GM23248 (cell line): ENCODE results near the gene LRRN2. TPM values are rescaled to one million over a fixed set of nuclear protein-coding genes. Genes with fewer than 3 reads are reported as not detected.

Experiments
- DNase-seq: peaks from one replicate; pipeline ENCODE4 v3.0.0-alpha.2; 2015
- H2AFZ ChIP-seq: fragments of 200-600 bp; sonication (generic); 2 replicates; pipeline ENCODE4 v1.6.1; 2016; ENCODE audit warnings: antibody characterized with exemption
- H3F3A ChIP-seq: fragments of 200-600 bp; sonication (generic); 2 replicates; pipeline ENCODE4 v1.6.1; 2016; ENCODE audit warnings: mild to moderate bottlenecking, antibody characterized with exemption, mixed run types; ENCODE audit not compliant: insufficient read depth
- H3K27ac ChIP-seq: fragments of 200-600 bp; sonication (generic); 2 replicates; pipeline ENCODE4 v1.5.1; 2016; ENCODE audit warnings: mild to moderate bottlenecking
- H3K27me3 ChIP-seq: fragments of 200-600 bp; sonication (generic); replicated peaks from 2 replicates; pipeline ENCODE4 v1.6.1; 2016; ENCODE audit warnings: mild to moderate bottlenecking; ENCODE audit not compliant: insufficient read depth
- H3K36me3 ChIP-seq: fragments of 200-600 bp; sonication (generic); 2 replicates; pipeline ENCODE4 v1.6.1; 2016; ENCODE audit warnings: low read depth, mild to moderate bottlenecking
- H3K4me1 ChIP-seq: fragments of 200-600 bp; sonication (generic); 2 replicates; pipeline ENCODE4 v1.6.1; 2016; ENCODE audit warnings: mild to moderate bottlenecking; ENCODE audit not compliant: insufficient read depth
- H3K4me2 ChIP-seq: fragments of 200-600 bp; sonication (generic); one replicate; pipeline ENCODE4 v1.6.1; 2016; ENCODE audit warnings: mild to moderate bottlenecking; ENCODE audit not compliant: unreplicated experiment
- H3K4me3 ChIP-seq: fragments of 200-600 bp; sonication (generic); 2 replicates; pipeline ENCODE4 v1.5.1; 2016; ENCODE audit warnings: mild to moderate bottlenecking
- H3K79me2 ChIP-seq: fragments of 200-600 bp; sonication (generic); 2 replicates; pipeline ENCODE4 v1.6.1; 2016; ENCODE audit warnings: mild to moderate bottlenecking; ENCODE audit not compliant: insufficient read depth
- H3K9ac ChIP-seq: fragments of 200-600 bp; sonication (generic); 2 replicates; pipeline ENCODE4 v1.6.1; 2016; ENCODE audit warnings: mild to moderate bottlenecking
- H3K9me2 ChIP-seq: fragments of 200-600 bp; sonication (generic); 2 replicates; pipeline ENCODE4 v1.6.1; 2016; ENCODE audit warnings: mixed run types, mild to moderate bottlenecking, moderate library complexity; ENCODE audit not compliant: insufficient read depth
- H3K9me3 ChIP-seq: fragments of 200-600 bp; sonication (generic); one replicate; pipeline ENCODE4 v1.6.1; 2017; ENCODE audit warnings: low read depth
- H4K20me1 ChIP-seq: fragments of 200-600 bp; sonication (generic); 2 replicates; pipeline ENCODE4 v1.6.0; 2016; ENCODE audit not compliant: insufficient read depth
- EZH2 ChIP-seq: fragments of 200-600 bp; sonication (generic); IDR thresholded peaks from 2 replicates; pipeline ENCODE4 v1.6.1; 2018; ENCODE audit warnings: antibody characterized with exemption, mild to moderate bottlenecking; ENCODE audit not compliant: insufficient read depth, poor library complexity, severe bottlenecking
- EZH2phosphoT487 ChIP-seq: fragments of 200-600 bp; sonication (generic); IDR thresholded peaks from 2 replicates; pipeline ENCODE4 v1.6.1; 2018; ENCODE audit warnings: antibody characterized with exemption, moderate library complexity, mild to moderate bottlenecking, low read depth; ENCODE audit not compliant: insufficient read depth
- WGBS, 2 experiments: methylation state at CpG; one replicate each; pipeline ENCODE4 v1.1.6; 2015 to 2017; ENCODE audit warnings: low lambda C conversion rate in 2 of 2, low coverage in 1 of 2; ENCODE audit errors: missing lambda C conversion rate in 2 of 2; 5-methylcytosine and 5-hydroxymethylcytosine counted together
- in situ Hi-C: fragments of 300-500 bp; cut with MboI; formaldehyde crosslinking; loops from 2 replicates; pipeline ENCODE4 v1.15.0; 2020
- polyA plus RNA-seq: library from polyadenylated mRNA; unstranded; fragments of >200 nt; fragmentation: Nextera tagmentation; extraction: Ambion mirVana; gene quantifications from 2 replicates; pipeline ENCODE4 v1.2.1, GENCODE V29; 2016
- small RNA-seq: library from RNA; depleted of rRNA; stranded (forward); fragments of <200 nt; gene quantifications from one replicate; pipeline ENCODE3, GENCODE V24; 2014; ENCODE audit warnings: low read depth, low replicate concordance
- total RNA-seq: library from RNA; depleted of rRNA; stranded (reverse); fragments of >200 nt; shearing (Covaris generic); gene quantifications from 2 replicates; pipeline ENCODE4 v1.2.3, GENCODE V29; 2014; rRNA removed

Gene LRRN2
- total and polyA plus RNA-seq, 2 experiments from 2014 or later: 0.22 TPM; not detected in 1

- in situ Hi-C loops: loop anchor here (10.0 kb wide), 1 partner anchor 375 kb away; no protein-coding TSS in a partner anchor
Measured at GRCh38 chr1:204569478-204569877, 116.1 kb downstream of the LRRN2 start.

GRCh38 chr1:204568576-204569315, 116.8 kb downstream of the LRRN2 start:
- 94 to 95% methylated on average over 9 of the region's 9 CpGs for WGBS, 2 experiments
- in situ Hi-C loops: loop anchor here (10.0 kb wide), 1 partner anchor 376 kb away; no protein-coding TSS in a partner anchor

More at GRCh38 chr1:204569478-204569877, 116.1 kb downstream of the LRRN2 start:
- Histone ChIP-seq H3K9me2 (no peaks in the 10 kb centered on the region), H3K27me3 (no peaks in the 10 kb centered on the region), H3K4me2 (no peak overlapping the region), H3F3A (0 out of 2 replicates have a peak, but pooled peaks cover 6% of the 10 kb centered on the region), H3K9ac (no peak overlapping the region), H4K20me1 (no peaks in the 10 kb centered on the region), H3K4me1 (peaks cover 13% of the 10 kb centered on the region), H3K79me2 (no peaks in the 10 kb centered on the region), H3K27ac (no peak overlapping the region), H3K36me3 (no peaks in the 10 kb centered on the region), H3K9me3 (no peaks in the 10 kb centered on the region), H3K4me3 (no peak overlapping the region), H2AFZ (no peak overlapping the region)
- 94 to 96% methylated on average over 5 of the region's 5 CpGs for WGBS, 2 experiments
- no peak for DNase-seq
- no peak for TF ChIP-seq EZH2phosphoT487
- TF ChIP-seq EZH2: no peak

More at GRCh38 chr1:204568576-204569315, 116.8 kb downstream of the LRRN2 start:
- TF ChIP-seq EZH2phosphoT487: no peak
- TF ChIP-seq EZH2: no peak
- Histone ChIP-seq H3K27me3 (no peaks in the 10 kb centered on the region), H2AFZ (no peak overlapping the region), H3K4me1 (peaks cover 11% of the 10 kb centered on the region), H3K9ac (no peak overlapping the region), H3K4me3 (no peak overlapping the region), H3K9me3 (no peaks in the 10 kb centered on the region), H3K27ac (no peak overlapping the region), H3K9me2 (no peaks in the 10 kb centered on the region), H3K4me2 (no peak overlapping the region), H3F3A (0 out of 2 replicates have a peak, but pooled peaks cover 8% of the 10 kb centered on the region), H3K36me3 (no peaks in the 10 kb centered on the region), H4K20me1 (no peaks in the 10 kb centered on the region), H3K79me2 (no peaks in the 10 kb centered on the region)
- no peak for DNase-seq

Small RNAs within 50 kb of the gene (small RNA-seq; reads per million reads assigned to genes)
- gene RF00601 (not detected), gene RNA5SP75 (not detected)

Other genes with a start within 250 kb of the LRRN2 start
- 0.63 and 0.76 TPM in 2 replicates for gene PIK3C2B, start 190.9 kb downstream of the LRRN2 start, total RNA-seq
- gene PIK3C2B, start 190.9 kb downstream of the LRRN2 start, polyA plus RNA-seq: 0.20 and 0.53 TPM in 2 replicates
- gene MDM4, start 169.3 kb downstream of the LRRN2 start, total RNA-seq: 12.6 and 17.2 TPM in 2 replicates
- 9.6 and 11.7 TPM in 2 replicates for gene MDM4, start 169.3 kb downstream of the LRRN2 start, polyA plus RNA-seq
- gene NFASC, start 185.1 kb upstream of the LRRN2 start, total RNA-seq: 54.7 and 55.4 TPM in 2 replicates
- 44.5 and 46.3 TPM in 2 replicates for gene NFASC, start 185.1 kb upstream of the LRRN2 start, polyA plus RNA-seq